Germinal center (tissue), 1 donor: ENCODE data around the gene ARHGEF19.
"Not testable (repeated sequence)": the region's sequence is repeated elsewhere in the genome, so short reads cannot be mapped to it uniquely, and the experiment has no call there.

ENCODE experiments used
- DNase-seq: peaks from one replicate; pipeline ENCODE4 v3.0.0; 2012; ENCODE audit warnings: mixed read lengths, low spot score

ARHGEF19 gene

GRCh38 chr1:16212251-16212961 lies at the start of gene ARHGEF19:
Gene ARHGEF19 (minus strand): TSS chr1:16212652. CDS start chr1:16209054, 3,598 bp downstream.
- DNase-seq: no peak

- DNase-seq: no peak
Observed at GRCh38 chr1:16262067-16262466, 49.6 kb upstream of the ARHGEF19 start.

GRCh38 chr1:16260814-16261213 lies 48.4 kb upstream of the ARHGEF19 start:
- no peak for DNase-seq

- no peak for DNase-seq
Observed at GRCh38 chr1:16258591-16259135, 46.2 kb upstream of the ARHGEF19 start.

- no peak for DNase-seq
Observed at GRCh38 chr1:16257968-16258367, 45.5 kb upstream of the ARHGEF19 start.

- DNase-seq: not testable (repeated sequence)
Observed at GRCh38 chr1:16257556-16257955, 45.1 kb upstream of the ARHGEF19 start.

GRCh38 chr1:16256478-16256877 lies 44.0 kb upstream of the ARHGEF19 start:
- DNase-seq: no peak

GRCh38 chr1:16254263-16254928 lies 41.9 kb upstream of the ARHGEF19 start:
- DNase-seq: no peak

GRCh38 chr1:16253332-16253922 lies 41.0 kb upstream of the ARHGEF19 start:
- no peak for DNase-seq

GRCh38 chr1:16252912-16253311 lies 40.5 kb upstream of the ARHGEF19 start:
- DNase-seq: no peak

GRCh38 chr1:16251381-16251780 lies 38.9 kb upstream of the ARHGEF19 start:
- DNase-seq: no peak

GRCh38 chr1:16250524-16251251 lies 38.2 kb upstream of the ARHGEF19 start:
- no peak for DNase-seq

- no peak for DNase-seq
Observed at GRCh38 chr1:16249596-16250241, 37.3 kb upstream of the ARHGEF19 start.

- DNase-seq: peak; percentile 43
Observed at GRCh38 chr1:16248603-16249516, 36.4 kb upstream of the ARHGEF19 start.

GRCh38 chr1:16248007-16248436 lies 35.6 kb upstream of the ARHGEF19 start:
- no peak for DNase-seq

GRCh38 chr1:16247441-16247840 lies 35.0 kb upstream of the ARHGEF19 start:
- DNase-seq: no peak

GRCh38 chr1:16246961-16247360 lies 34.5 kb upstream of the ARHGEF19 start:
- no peak for DNase-seq

- not testable (repeated sequence) for DNase-seq
Observed at GRCh38 chr1:16246239-16246638, 33.8 kb upstream of the ARHGEF19 start.

GRCh38 chr1:16245476-16246196 lies 33.2 kb upstream of the ARHGEF19 start:
- no peak for DNase-seq
